HCT116 (cell line): ENCODE results near the gene NFIA. TPM values are rescaled to one million over a fixed set of nuclear protein-coding genes. Genes with fewer than 3 reads are reported as not detected.

ENCODE experiments used
- ATAC-seq: fragments of 200-7000 bp; cut with Tn5 transposase; 2 replicates; pipeline ENCODE4 v1.9.1; 2020; ENCODE audit warnings: mild to moderate bottlenecking, moderate library complexity
- BruUV-seq: library from RNA; stranded (reverse); fragments of 400-500 nt; replicated peaks from 2 replicates; lab custom pipeline; 2021; lab: Mats Ljungman, UMichigan
- CTCF ChIA-PET: fragments of 300-600 bp; sonication (Branson Sonifier 250); formaldehyde crosslinking; loops from one replicate; lab custom pipeline; 2021; ENCODE audit warnings: antibody characterized with exemption; lab: Charles Lee
- POLR2A ChIA-PET: fragments of 300-600, 350-600 bp; sonication (Branson Sonifier 250); formaldehyde crosslinking; loops from one replicate; lab custom pipeline; 2021; ENCODE audit warnings: antibody characterized with exemption; lab: Charles Lee
- RAD21 ChIA-PET, 2 experiments: fragments of 300-600 bp; sonication (Branson Sonifier 250); formaldehyde crosslinking; loops; one replicate each; lab custom pipeline; 2023; ENCODE audit warnings: low total read pairs in 2 of 2; ENCODE audit not compliant: uncharacterized antibody in 2 of 2, unreplicated experiment in 2 of 2, low non-redundant PET in 1 of 2; lab: Charles Lee
- DNase-seq: peaks from one replicate; pipeline ENCODE4 v3.0.0-alpha.2; 2010; ENCODE audit warnings: low read depth, low spot score
- H2AFZ ChIP-seq: fragments of 200-600 bp; shearing (Covaris generic), sonication (generic); 2 replicates; pipeline ENCODE4 v1.6.1; 2017; ENCODE audit warnings: low read depth, mixed run types, mixed read lengths, antibody characterized with exemption, low read length; ENCODE audit not compliant: poor library complexity, severe bottlenecking
- H3K27ac ChIP-seq: 2 replicates; pipeline ENCODE4 v1.5.1; 2012; ENCODE audit warnings: low read depth, low read length
- H3K27me3 ChIP-seq: fragments of 200-600 bp; sonication (generic); 2 replicates; pipeline ENCODE4 v1.6.1; 2016; ENCODE audit warnings: mixed run types, low read length, mixed read lengths; ENCODE audit not compliant: insufficient read depth
- H3K36me3 ChIP-seq, 2 experiments: fragments of 200-500 bp in 1 of 2; fragments of 200-600 bp in 1 of 2; sonication (Bioruptor generic) in 1 of 2; sonication (generic) in 1 of 2; 2 replicates each; pipeline versions ENCODE4 v1.5.1 to v1.6.1; 2014 to 2016; ENCODE audit warnings: low read length in 2 of 2, inconsistent platforms in 1 of 2, mixed read lengths in 1 of 2, mixed run types in 1 of 2; ENCODE audit not compliant: insufficient read depth in 2 of 2, control insufficient read depth in 1 of 2
- H3K4me1 ChIP-seq, 2 experiments: fragments of 200-600 bp in 1 of 2; sonication (generic) in 1 of 2; 2 replicates each; pipeline versions ENCODE4 v1.5.1 to v1.6.1; 2012 to 2017; ENCODE audit warnings: low read length in 2 of 2, inconsistent platforms in 1 of 2, mild to moderate bottlenecking in 1 of 2, mixed read lengths in 1 of 2, mixed run types in 1 of 2, moderate library complexity in 1 of 2; ENCODE audit not compliant: insufficient read depth in 2 of 2, control insufficient read depth in 1 of 2
- H3K4me2 ChIP-seq: fragments of 200-600 bp; sonication (generic); 2 replicates; pipeline ENCODE4 v1.6.1; 2017; ENCODE audit warnings: mixed run types, low read length, mixed read lengths
- H3K4me3 ChIP-seq, 2 experiments: fragments of 200-600 bp in 1 of 2; sonication (generic) in 1 of 2; replicated peaks in 1 of 2; 2 replicates each; pipeline ENCODE4 v1.5.1; 2011 to 2016; ENCODE audit warnings: low read length in 2 of 2, control low read depth in 1 of 2, low read depth in 1 of 2, mild to moderate bottlenecking in 1 of 2, mixed read lengths in 1 of 2, mixed run types in 1 of 2
- H3K79me2 ChIP-seq: fragments of 200-600 bp; sonication (generic); 2 replicates; pipeline ENCODE4 v1.6.1; 2017; ENCODE audit warnings: mild to moderate bottlenecking, mixed run types, low read length, moderate library complexity, mixed read lengths; ENCODE audit not compliant: insufficient read depth
- H3K9ac ChIP-seq: fragments of 200-600 bp; sonication (generic); 2 replicates; pipeline ENCODE4 v1.6.1; 2016; ENCODE audit warnings: low read length, mixed read lengths
- H3K9me2 ChIP-seq: fragments of 200-600 bp; sonication (generic), shearing (Covaris generic); 2 replicates; pipeline ENCODE4 v1.6.1; 2017; ENCODE audit warnings: mixed run types, mild to moderate bottlenecking, moderate library complexity; ENCODE audit not compliant: insufficient read depth
- H3K9me3 ChIP-seq, 2 experiments: fragments of 200-500 bp in 1 of 2; fragments of 200-600 bp in 1 of 2; sonication (Bioruptor generic) in 1 of 2; sonication (generic) in 1 of 2; 2 replicates each; pipeline ENCODE4 v1.6.1; 2014 to 2017; ENCODE audit warnings: low read length in 2 of 2, mixed read lengths in 2 of 2, inconsistent platforms in 1 of 2, low read depth in 1 of 2, mild to moderate bottlenecking in 1 of 2, mixed run types in 1 of 2, moderate library complexity in 1 of 2; ENCODE audit not compliant: control insufficient read depth in 1 of 2, insufficient read depth in 1 of 2
- H4K20me1 ChIP-seq: fragments of 200-600 bp; sonication (generic), shearing (Covaris generic); 2 replicates; pipeline ENCODE4 v1.6.1; 2017; ENCODE audit warnings: mixed run types, mild to moderate bottlenecking, moderate library complexity; ENCODE audit not compliant: insufficient read depth
- EZH2 ChIP-seq: fragments of 200-600 bp; sonication (generic); IDR thresholded peaks from 2 replicates; pipeline ENCODE4 v1.6.1; 2017; ENCODE audit warnings: antibody characterized with exemption, mixed run types
- RAD21 ChIP-seq: IDR thresholded peaks from 2 replicates; pipeline ENCODE4 v1.6.1; 2012; ENCODE audit warnings: low read depth, mild to moderate bottlenecking
- ZFX ChIP-seq: fragments of 450-650 bp; IDR thresholded peaks from 2 replicates; pipeline ENCODE4 v1.6.1; 2017
- intact Hi-C: fragments of 100-400 bp; cut with micrococcal nuclease; formaldehyde crosslinking; loops from 2 replicates; pipeline ENCODE4 v1.10.0; 2022
- total RNA-seq: library from RNA; stranded (reverse); gene quantifications from one replicate; pipeline ENCODE4 v1.2.1, GENCODE V29; 2021; ENCODE audit not compliant: unreplicated experiment
- TF ChIP-seq, protein P1 (sequence below): IDR thresholded peaks from 2 replicates; pipeline ENCODE4 v1.6.1; 2012
- TF ChIP-seq, protein P2 (sequence below), 3 experiments: fragments of 200-600 bp in 1 of 3; sonication (generic) in 1 of 3; IDR thresholded peaks in 2 of 3; conservative IDR thresholded peaks in 1 of 3; 2 replicates each; pipeline ENCODE4 v1.5.1; 2012 to 2017; ENCODE audit warnings: low read depth in 2 of 3, low read length in 2 of 3, antibody characterized with exemption in 1 of 3, borderline replicate concordance in 1 of 3, control low read depth in 1 of 3, mild to moderate bottlenecking in 1 of 3, mixed read lengths in 1 of 3, mixed run types in 1 of 3, moderate library complexity in 1 of 3; ENCODE audit not compliant: insufficient read depth in 1 of 3

The NFIA gene
- total RNA-seq, 1 experiment from 2014 or later, result 17.2 TPM

GRCh38 chr1:61047061-61047460 lies 35.3 kb upstream of the NFIA start:
- intact Hi-C loops, result no loop called here

More at GRCh38 chr1:61047061-61047460, 35.3 kb upstream of the NFIA start:
- ChIA-PET RAD21 (no interaction called here), POLR2A (no interaction called here), CTCF (no interaction called here)
- Histone ChIP-seq H2AFZ (no peak overlapping the region), H3K79me2 (no peaks in the 10 kb centered on the region), H4K20me1 (no peaks in the 10 kb centered on the region), H3K4me3 (no peak overlapping the region), H3K4me1 (peaks cover 0 to 14% of the 10 kb centered on the region in 2 experiments; a peak in 2 of 4 replicates), H3K36me3 (no peaks in the 10 kb centered on the region), H3K27ac (no peak overlapping the region)
- ATAC-seq, result no peak
- TF ChIP-seq, protein P1, sequence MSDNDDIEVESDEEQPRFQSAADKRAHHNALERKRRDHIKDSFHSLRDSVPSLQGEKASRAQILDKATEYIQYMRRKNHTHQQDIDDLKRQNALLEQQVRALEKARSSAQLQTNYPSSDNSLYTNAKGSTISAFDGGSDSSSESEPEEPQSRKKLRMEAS, result no peak
- TF ChIP-seq, protein P2, sequence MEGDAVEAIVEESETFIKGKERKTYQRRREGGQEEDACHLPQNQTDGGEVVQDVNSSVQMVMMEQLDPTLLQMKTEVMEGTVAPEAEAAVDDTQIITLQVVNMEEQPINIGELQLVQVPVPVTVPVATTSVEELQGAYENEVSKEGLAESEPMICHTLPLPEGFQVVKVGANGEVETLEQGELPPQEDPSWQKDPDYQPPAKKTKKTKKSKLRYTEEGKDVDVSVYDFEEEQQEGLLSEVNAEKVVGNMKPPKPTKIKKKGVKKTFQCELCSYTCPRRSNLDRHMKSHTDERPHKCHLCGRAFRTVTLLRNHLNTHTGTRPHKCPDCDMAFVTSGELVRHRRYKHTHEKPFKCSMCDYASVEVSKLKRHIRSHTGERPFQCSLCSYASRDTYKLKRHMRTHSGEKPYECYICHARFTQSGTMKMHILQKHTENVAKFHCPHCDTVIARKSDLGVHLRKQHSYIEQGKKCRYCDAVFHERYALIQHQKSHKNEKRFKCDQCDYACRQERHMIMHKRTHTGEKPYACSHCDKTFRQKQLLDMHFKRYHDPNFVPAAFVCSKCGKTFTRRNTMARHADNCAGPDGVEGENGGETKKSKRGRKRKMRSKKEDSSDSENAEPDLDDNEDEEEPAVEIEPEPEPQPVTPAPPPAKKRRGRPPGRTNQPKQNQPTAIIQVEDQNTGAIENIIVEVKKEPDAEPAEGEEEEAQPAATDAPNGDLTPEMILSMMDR (IDR thresholded peaks at IDR 0.05 in 2 of 3, conservative IDR thresholded peaks at IDR 0.05 in 1 of 3; ENCODE audit: borderline replicate concordance in 1 of 3, insufficient read depth in 1 of 3, low read depth in 2 of 3, low read length in 2 of 3), result no peak
- TF ChIP-seq ZFX, result no peak
- no peak for TF ChIP-seq RAD21
- no peak for TF ChIP-seq EZH2
- TF ChIP-seq, all 23 proteins: peak for 0
- H3K4me2 ChIP-seq, result no peak overlapping the region
- no TSS peak for BruUV-seq
- no peaks in the 10 kb centered on the region for H3K9me3 ChIP-seq
- H3K9me2 ChIP-seq, result no peaks in the 10 kb centered on the region
- no peak overlapping the region for H3K9ac ChIP-seq
- H3K27me3 ChIP-seq, result no peaks in the 10 kb centered on the region
- DNase-seq, result no peak
